MCF 10A (cell line): ENCODE results near the gene LRR1. TPM values are rescaled to one million over a fixed set of nuclear protein-coding genes. Genes with fewer than 3 reads are reported as not detected.
"Not testable (repeated sequence)": the region's sequence is repeated elsewhere in the genome, so short reads cannot be mapped to it uniquely, and the experiment has no call there.

Experiments used
- BruUV-seq: library from RNA; stranded (reverse); fragments of 400-500 nt; replicated peaks from 2 replicates; lab custom pipeline; 2021; lab: Mats Ljungman, UMichigan
- CTCF ChIA-PET: fragments of 300-600 bp; sonication (Branson Sonifier 250); formaldehyde crosslinking; extraction: SDS; loops from one replicate; lab custom pipeline; 2021; ENCODE audit warnings: antibody characterized with exemption, inconsistent platforms; lab: Yijun Ruan, JAX
- POLR2A ChIA-PET: fragments of 300-600, 350-650 bp; sonication (Branson Sonifier 250); formaldehyde crosslinking; extraction: SDS; loops from one replicate; lab custom pipeline; 2020; ENCODE audit warnings: antibody characterized with exemption, inconsistent platforms; lab: Yijun Ruan, JAX
- DNase-seq: peaks from one replicate; pipeline ENCODE4 v3.0.0-alpha.2; 2018; ENCODE audit not compliant: unreplicated experiment
- H3K27ac Mint-ChIP-seq: one replicate; pipeline ENCODE4 v1.8.0; 2022; ENCODE audit warnings: mild to moderate bottlenecking, low read depth, mixed read lengths; ENCODE audit not compliant: unreplicated experiment
- H3K27me3 Mint-ChIP-seq: one replicate; pipeline ENCODE4 v1.8.0; 2022; ENCODE audit warnings: mixed read lengths; ENCODE audit not compliant: insufficient read depth, unreplicated experiment
- H3K36me3 Mint-ChIP-seq: one replicate; pipeline ENCODE4 v1.8.0; 2022; ENCODE audit warnings: mild to moderate bottlenecking, moderate library complexity, mixed read lengths; ENCODE audit not compliant: insufficient read depth, unreplicated experiment
- H3K4me1 Mint-ChIP-seq: one replicate; pipeline ENCODE4 v1.8.0; 2022; ENCODE audit warnings: mixed read lengths; ENCODE audit not compliant: insufficient read depth, unreplicated experiment
- H3K4me3 Mint-ChIP-seq: one replicate; pipeline ENCODE4 v1.8.0; 2022; ENCODE audit warnings: mild to moderate bottlenecking, moderate library complexity, mixed read lengths; ENCODE audit not compliant: unreplicated experiment
- H3K9me3 Mint-ChIP-seq: one replicate; pipeline ENCODE4 v1.8.0; 2022; ENCODE audit warnings: mixed read lengths; ENCODE audit not compliant: unreplicated experiment
- intact Hi-C: fragments of 100-400 bp; cut with micrococcal nuclease; formaldehyde crosslinking; loops from 2 replicates; pipeline ENCODE4 v1.14.1; 2022
- total RNA-seq: library from RNA; stranded (reverse); gene quantifications from 2 replicates; pipeline ENCODE4 v1.2.3, GENCODE V29; 2022
- TF ChIP-seq, protein P1 (sequence below): fragments of 200-600 bp; IDR thresholded peaks from one replicate; pipeline ENCODE4 v1.8.0; 2022; ENCODE audit warnings: antibody characterized with exemption, mild to moderate bottlenecking; ENCODE audit not compliant: unreplicated experiment

LRR1 gene
- total RNA-seq, 1 experiment from 2014 or later = 19.8 TPM

- BruUV-seq = no TSS peak
- CTCF ChIA-PET = no interaction called here
- Mint-ChIP-seq H3K4me3 (no peak overlapping the region), H3K27me3 (no peaks in the 10 kb centered on the region), H3K36me3 (peaks cover 87% of the 10 kb centered on the region), H3K4me1 (peaks cover 19% of the 10 kb centered on the region), H3K27ac (peak overlapping the region; percentile 42), H3K9me3 (no peaks in the 10 kb centered on the region)
- POLR2A ChIA-PET = interaction anchor here (0.6 to 6.5 kb wide), 2 partner anchors 15 to 41 kb away, joined by 3 to 179 read pairs; partner anchors contain the start of genes MGAT2 and RPL36AL
- TF ChIP-seq, protein P1, sequence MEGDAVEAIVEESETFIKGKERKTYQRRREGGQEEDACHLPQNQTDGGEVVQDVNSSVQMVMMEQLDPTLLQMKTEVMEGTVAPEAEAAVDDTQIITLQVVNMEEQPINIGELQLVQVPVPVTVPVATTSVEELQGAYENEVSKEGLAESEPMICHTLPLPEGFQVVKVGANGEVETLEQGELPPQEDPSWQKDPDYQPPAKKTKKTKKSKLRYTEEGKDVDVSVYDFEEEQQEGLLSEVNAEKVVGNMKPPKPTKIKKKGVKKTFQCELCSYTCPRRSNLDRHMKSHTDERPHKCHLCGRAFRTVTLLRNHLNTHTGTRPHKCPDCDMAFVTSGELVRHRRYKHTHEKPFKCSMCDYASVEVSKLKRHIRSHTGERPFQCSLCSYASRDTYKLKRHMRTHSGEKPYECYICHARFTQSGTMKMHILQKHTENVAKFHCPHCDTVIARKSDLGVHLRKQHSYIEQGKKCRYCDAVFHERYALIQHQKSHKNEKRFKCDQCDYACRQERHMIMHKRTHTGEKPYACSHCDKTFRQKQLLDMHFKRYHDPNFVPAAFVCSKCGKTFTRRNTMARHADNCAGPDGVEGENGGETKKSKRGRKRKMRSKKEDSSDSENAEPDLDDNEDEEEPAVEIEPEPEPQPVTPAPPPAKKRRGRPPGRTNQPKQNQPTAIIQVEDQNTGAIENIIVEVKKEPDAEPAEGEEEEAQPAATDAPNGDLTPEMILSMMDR = no peak
- intact Hi-C loops = no loop called here
- DNase-seq = no peak
Measured at GRCh38 chr14:49582113-49582977, 16.4 kb upstream of the LRR1 start.

- Mint-ChIP-seq H3K4me3 (peak overlapping the region; percentile 81), H3K36me3 (peaks cover 74% of the 10 kb centered on the region), H3K27ac (no peak overlapping the region), H3K27me3 (no peaks in the 10 kb centered on the region), H3K9me3 (no peaks in the 10 kb centered on the region), H3K4me1 (peaks cover 19% of the 10 kb centered on the region)
- CTCF ChIA-PET = interaction anchor here (0.6 to 5.0 kb wide), 2 partner anchors 122 to 355 kb away, joined by 3 to 30 read pairs; no protein-coding TSS in a partner anchor
- intact Hi-C loops = no loop called here
- TF ChIP-seq, protein P1 = no peak
- BruUV-seq = no TSS peak
- POLR2A ChIA-PET = interaction anchor here (4.1 to 6.5 kb wide), 2 partner anchors 40 to 185 kb away, joined by 37 to 179 read pairs; partner anchors contain the start of genes KLHDC2, MGAT2 and RPL36AL
- DNase-seq = no peak
Measured at GRCh38 chr14:49583629-49584028, 15.1 kb upstream of the LRR1 start.

DNA sequence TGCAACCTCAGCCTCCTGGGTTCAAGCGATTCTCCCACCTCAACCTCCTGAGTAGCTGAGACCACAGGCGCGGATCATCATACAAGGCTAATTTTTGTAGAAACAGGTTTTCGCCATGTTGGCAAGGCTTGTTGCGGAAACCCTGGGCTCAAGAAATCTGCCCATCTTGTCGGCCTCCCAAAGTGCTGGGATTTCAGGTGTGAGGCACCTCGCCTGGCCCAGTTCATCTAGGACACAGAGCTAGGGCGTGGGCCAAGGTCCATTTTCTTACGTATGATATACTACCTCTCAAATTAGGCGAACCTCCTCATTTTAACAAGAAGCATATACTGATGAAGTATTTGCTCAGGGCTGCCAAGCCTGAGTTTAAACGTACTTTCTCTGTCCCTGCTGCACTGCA is 14.7 kb upstream of the LRR1 start:
- POLR2A ChIA-PET = interaction anchor here (1.0 to 6.5 kb wide), 5 partner anchors 13 to 975 kb away, joined by 3 to 179 read pairs (median 37); partner anchors contain the start of genes KLHDC2, LRR1, MGAT2 and RPL36AL
- no peak for DNase-seq
- H3K4me3 Mint-ChIP-seq = peak overlapping the region; percentile 81
- peaks cover 70% of the 10 kb centered on the region for H3K36me3 Mint-ChIP-seq
- TF ChIP-seq, protein P1 = no peak
- H3K4me1 Mint-ChIP-seq = peaks cover 19% of the 10 kb centered on the region
- CTCF ChIA-PET = interaction anchor here (0.7 to 5.0 kb wide), 6 partner anchors 11 to 123 kb away, joined by 3 to 30 read pairs (median 4); no protein-coding TSS in a partner anchor
- no TSS peak for BruUV-seq
- H3K27me3 Mint-ChIP-seq = no peaks in the 10 kb centered on the region
- H3K27ac Mint-ChIP-seq = peak overlapping the region; percentile 98
- intact Hi-C loops = no loop called here
- no peaks in the 10 kb centered on the region for H3K9me3 Mint-ChIP-seq

- ChIA-PET CTCF (interaction anchor here (0.5 to 5.0 kb wide), 13 partner anchors 10 to 1597 kb away, joined by 3 to 30 read pairs (median 4); partner anchors contain the start of genes LRR1, MGAT2 and RPL36AL), POLR2A (interaction anchor here (0.6 to 6.5 kb wide), 14 partner anchors 12 to 974 kb away, joined by 3 to 179 read pairs (median 4); partner anchors contain the start of genes DNAAF2, KLHDC2, LRR1 and MGAT2)
- DNase-seq, BruUV-seq, intact Hi-C loops, H3K9me3 Mint-ChIP-seq, H3K27me3 Mint-ChIP-seq: not testable (repeated sequence)
- Mint-ChIP-seq H3K36me3 (peaks cover 66% of the 10 kb centered on the region), H3K4me1 (peaks cover 19% of the 10 kb centered on the region), H3K4me3 (peak overlapping the region; percentile 81), H3K27ac (peak overlapping the region; percentile 98)
Measured at GRCh38 chr14:49584981-49585640, 13.6 kb upstream of the LRR1 start.
